HepG2 (cell line): ENCODE measurements around the gene KRT7. TPM values are rescaled to one million over a fixed set of nuclear protein-coding genes. Genes with fewer than 3 reads are reported as not detected.

Source experiments
- ARID3A ChIP-seq: IDR thresholded peaks from 2 replicates; pipeline ENCODE4 v1.6.1; 2012; ENCODE audit warnings: low read depth, low read length, improper control_type of control experiment
- ARID5B ChIP-seq: IDR thresholded peaks from 2 replicates; pipeline ENCODE4 v1.4.0; 2020; ENCODE audit warnings: mild to moderate bottlenecking, missing genetic modification reagents
- ARNTL ChIP-seq: sonication (generic); formaldehyde crosslinking; IDR thresholded peaks from 2 replicates; pipeline ENCODE4 v1.4.0; 2020; ENCODE audit warnings: mild to moderate bottlenecking, missing genetic modification reagents
- ETV5 ChIP-seq: IDR thresholded peaks from 2 replicates; pipeline ENCODE4 v1.6.1; 2018; ENCODE audit warnings: missing biosample characterization, missing genetic modification reagents, inconsistent platforms, borderline replicate concordance
- HNRNPUL1 ChIP-seq: fragments of 200-400 bp; formaldehyde crosslinking; IDR thresholded peaks from 2 replicates; pipeline ENCODE4 v1.6.1; 2017; ENCODE audit warnings: low read depth, mild to moderate bottlenecking, low read length, moderate library complexity
- MAFG ChIP-seq: sonication (generic); formaldehyde crosslinking; IDR thresholded peaks from 2 replicates; pipeline ENCODE4 v1.5.1; 2020; ENCODE audit warnings: mild to moderate bottlenecking, missing genetic modification reagents
- MATR3 ChIP-seq: sonication (generic); formaldehyde crosslinking; IDR thresholded peaks from 2 replicates; pipeline ENCODE4 v1.4.0; 2020; ENCODE audit warnings: missing genetic modification reagents
- MEIS1 ChIP-seq: sonication (generic); formaldehyde crosslinking; IDR thresholded peaks from 2 replicates; pipeline ENCODE4 v1.9.0; 2021; ENCODE audit warnings: mild to moderate bottlenecking, missing genetic modification reagents, moderate library complexity, borderline replicate concordance
- SIX4 ChIP-seq: sonication (generic); formaldehyde crosslinking; IDR thresholded peaks from 2 replicates; pipeline ENCODE4 v1.4.0; 2020; ENCODE audit warnings: missing genetic modification reagents
- SMAD9 ChIP-seq: sonication (generic); formaldehyde crosslinking; IDR thresholded peaks from 2 replicates; pipeline ENCODE4 v1.5.1; 2020; ENCODE audit warnings: mild to moderate bottlenecking, missing genetic modification reagents
- SMC3 ChIP-seq: IDR thresholded peaks from 2 replicates; pipeline ENCODE4 v1.6.1; 2011; ENCODE audit warnings: low read length, improper control_type of control experiment
- STAT6 ChIP-seq: sonication (generic); formaldehyde crosslinking; IDR thresholded peaks from 2 replicates; pipeline ENCODE4 v1.4.0; 2020; ENCODE audit warnings: missing genetic modification reagents, mild to moderate bottlenecking, borderline replicate concordance
- ZNF281 ChIP-seq: sonication (generic); formaldehyde crosslinking; IDR thresholded peaks from 2 replicates; pipeline ENCODE4 v1.4.0; 2020; ENCODE audit warnings: missing genetic modification reagents, borderline replicate concordance
- ZNF770 ChIP-seq: sonication (generic); formaldehyde crosslinking; IDR thresholded peaks from 2 replicates; pipeline ENCODE4 v1.5.0; 2020; ENCODE audit warnings: mild to moderate bottlenecking, missing genetic modification reagents
- polyA plus RNA-seq, 8 experiments: library from polyadenylated mRNA; depleted of rRNA in 3 of 8; stranded (reverse) in 7 of 8; unstranded in 1 of 8; fragments of >200 nt; fragmentation: Illumina TruSeq in 4 of 8; extraction: Trizol in 4 of 8; gene quantifications; 2 replicates each; pipeline versions ENCODE4 v1.2.1 to v1.2.3, GENCODE V29; 2011 to 2016; ENCODE audit warnings: low read depth in 4 of 8, missing spikeins in 1 of 8, mixed read lengths in 1 of 8; ENCODE audit not compliant: insufficient read depth in 1 of 8
- total RNA-seq, 5 experiments: library from RNA; depleted of rRNA; stranded (reverse); fragments of >200 nt; fragmentation: Illumina TruSeq; extraction: Trizol; gene quantifications; 2 replicates each; pipeline ENCODE4 v1.2.3, GENCODE V29; 2016; ENCODE audit warnings: low read depth in 1 of 5

The KRT7 gene
- total and polyA plus RNA-seq, 2 of the 13 experiments (the other 11 are each of a cell fraction or from before 2014, with no cell fraction given): 0.83 TPM; not detected in 1

- TF ChIP-seq STAT6 (CRISPR knock-in tag): no peak
- peak; percentile 50; the same call in 1 of the 2 replicates for TF ChIP-seq SIX4 (CRISPR knock-in tag)
- TF ChIP-seq MATR3 (CRISPR knock-in tag): no peak
- peak; percentile 94 for TF ChIP-seq ZNF281 (CRISPR knock-in tag)
- TF ChIP-seq HNRNPUL1: no peak
- TF ChIP-seq ARNTL (CRISPR knock-in tag): no peak
- TF ChIP-seq ARID3A: peak; percentile 68; the same call in 1 of the 2 replicates
- TF ChIP-seq SMAD9 (CRISPR knock-in tag): no peak
- TF ChIP-seq MEIS1: no peak
- TF ChIP-seq ZNF770: no peak
- no peak for TF ChIP-seq SMC3
- peak; percentile 74 for TF ChIP-seq ARID5B (CRISPR knock-in tag)
- TF ChIP-seq MAFG (CRISPR knock-in tag): no peak
- TF ChIP-seq ETV5 (CRISPR knock-in tag): no peak
Observed at GRCh38 chr12:52246720-52247621, 13.9 kb downstream of the KRT7 start (continued).
